Suprapubic skin (tissue), 4 donors: ENCODE results near the gene USP6NL.

Experiments
- EP300 ChIP-seq: sonication (generic); formaldehyde crosslinking; IDR thresholded peaks from one replicate; pipeline ENCODE4 v1.6.1; 2017; ENCODE audit warnings: antibody characterized with exemption
- POLR2A ChIP-seq, 2 donors: fragments of 450-650 bp; IDR thresholded peaks; one replicate each; pipeline ENCODE4 v1.6.1; 2017; ENCODE audit warnings: antibody characterized with exemption in 2 of 2, mild to moderate bottlenecking in 2 of 2, moderate library complexity in 2 of 2
- POLR2AphosphoS5 ChIP-seq, 3 donors: sonication (generic); formaldehyde crosslinking; IDR thresholded peaks; one replicate each; pipeline ENCODE4 v1.6.1; 2017; ENCODE audit warnings: antibody characterized with exemption in 3 of 3
- TF ChIP-seq, protein P1 (sequence below), 2 donors: fragments of 200-600 bp in 1 of 2; fragments of 450-650 bp in 1 of 2; sonication (generic) in 1 of 2; IDR thresholded peaks; one replicate each; pipeline ENCODE4 v1.5.1; 2016 to 2019; ENCODE audit warnings: antibody characterized with exemption in 2 of 2, mild to moderate bottlenecking in 1 of 2, moderate library complexity in 1 of 2

DNA sequence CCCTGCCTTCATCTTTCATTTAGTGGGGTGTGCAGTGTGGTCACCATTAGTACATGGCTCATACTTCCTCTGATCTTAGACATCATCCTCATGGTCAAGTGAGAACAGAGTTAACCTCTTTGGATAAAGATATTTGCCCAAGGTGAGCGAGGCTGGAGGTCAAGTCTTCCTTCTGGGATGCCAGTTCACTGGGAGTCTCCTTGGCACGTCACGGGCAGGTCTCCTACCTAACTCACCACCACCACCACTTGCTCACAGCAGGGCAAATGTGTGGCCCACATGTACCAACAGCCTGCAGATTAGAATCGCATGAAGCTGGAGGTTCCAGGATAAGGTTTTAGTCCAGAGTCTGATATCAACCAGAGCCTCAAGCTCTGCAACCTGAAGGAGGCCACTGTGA is 164.6 kb downstream of the USP6NL start:
- TF ChIP-seq, protein P1, sequence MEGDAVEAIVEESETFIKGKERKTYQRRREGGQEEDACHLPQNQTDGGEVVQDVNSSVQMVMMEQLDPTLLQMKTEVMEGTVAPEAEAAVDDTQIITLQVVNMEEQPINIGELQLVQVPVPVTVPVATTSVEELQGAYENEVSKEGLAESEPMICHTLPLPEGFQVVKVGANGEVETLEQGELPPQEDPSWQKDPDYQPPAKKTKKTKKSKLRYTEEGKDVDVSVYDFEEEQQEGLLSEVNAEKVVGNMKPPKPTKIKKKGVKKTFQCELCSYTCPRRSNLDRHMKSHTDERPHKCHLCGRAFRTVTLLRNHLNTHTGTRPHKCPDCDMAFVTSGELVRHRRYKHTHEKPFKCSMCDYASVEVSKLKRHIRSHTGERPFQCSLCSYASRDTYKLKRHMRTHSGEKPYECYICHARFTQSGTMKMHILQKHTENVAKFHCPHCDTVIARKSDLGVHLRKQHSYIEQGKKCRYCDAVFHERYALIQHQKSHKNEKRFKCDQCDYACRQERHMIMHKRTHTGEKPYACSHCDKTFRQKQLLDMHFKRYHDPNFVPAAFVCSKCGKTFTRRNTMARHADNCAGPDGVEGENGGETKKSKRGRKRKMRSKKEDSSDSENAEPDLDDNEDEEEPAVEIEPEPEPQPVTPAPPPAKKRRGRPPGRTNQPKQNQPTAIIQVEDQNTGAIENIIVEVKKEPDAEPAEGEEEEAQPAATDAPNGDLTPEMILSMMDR (IDR thresholded peaks at IDR 0.05): no peak
- TF ChIP-seq EP300 (no peak), POLR2AphosphoS5 (IDR thresholded peaks at IDR 0.05) (no peak), POLR2A (IDR thresholded peaks at IDR 0.05) (no peak)
